Hypothalamus (tissue), 51 donors: ENCODE data around the gene LMBR1.
"Not testable (repeated sequence)": the region's sequence is repeated elsewhere in the genome, so short reads cannot be mapped to it uniquely, and the experiment has no call there.

Experiments
- DNase-seq, 51 donors: peaks; one replicate each; lab custom pipeline; 2025; lab: John Stamatoyannopoulos, UW

The LMBR1 gene

DNA sequence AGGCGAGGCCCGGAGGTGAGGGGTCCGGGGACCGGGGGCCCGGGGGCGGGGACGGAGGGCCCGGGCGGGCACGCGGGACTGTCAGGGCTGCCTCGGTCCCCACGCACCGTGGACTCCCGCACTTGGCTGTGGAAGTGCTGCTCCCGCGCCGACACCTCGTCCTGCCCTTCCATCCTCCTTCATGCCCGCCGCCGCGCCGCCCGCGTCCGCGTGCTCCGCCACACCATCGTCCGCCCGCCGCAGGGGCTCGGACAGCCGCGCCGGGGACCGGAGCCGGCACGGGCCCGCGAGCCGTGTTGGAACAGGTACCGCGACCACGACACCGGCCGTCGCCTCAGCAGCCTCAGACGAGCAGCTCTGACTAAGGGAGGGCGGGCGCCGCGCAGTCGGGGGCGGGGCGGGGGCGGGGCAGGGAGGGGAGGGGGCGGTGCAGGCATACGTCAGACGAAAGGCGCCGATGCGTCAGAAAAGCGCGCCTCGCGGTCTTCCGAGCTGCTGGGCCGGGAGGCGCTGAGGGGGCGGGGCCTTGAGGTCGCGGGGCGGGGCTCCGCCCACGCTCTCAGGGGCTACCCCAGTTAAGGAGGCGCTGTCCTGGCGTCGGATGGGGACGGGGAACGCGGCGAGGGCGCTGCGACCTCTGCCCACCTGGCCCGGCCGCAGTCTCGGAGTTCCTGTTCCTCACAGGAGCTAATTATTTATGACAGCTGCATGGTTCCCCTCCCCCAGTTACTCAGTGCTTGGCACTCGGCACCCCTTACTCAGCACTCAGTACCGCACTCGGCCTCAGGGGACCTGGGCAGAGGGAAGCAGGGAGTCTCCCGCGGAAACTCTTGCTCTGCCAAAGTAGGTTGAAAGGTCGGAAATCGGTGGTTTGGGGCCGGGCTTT lies at the start of gene LMBR1:
TSS of gene LMBR1 (minus strand) at position 363 of the 886 bp plus-strand sequence. CDS start at position 173, 190 bp downstream.
- peak; percentile 54 to 95 (median 88) for DNase-seq

DNA sequence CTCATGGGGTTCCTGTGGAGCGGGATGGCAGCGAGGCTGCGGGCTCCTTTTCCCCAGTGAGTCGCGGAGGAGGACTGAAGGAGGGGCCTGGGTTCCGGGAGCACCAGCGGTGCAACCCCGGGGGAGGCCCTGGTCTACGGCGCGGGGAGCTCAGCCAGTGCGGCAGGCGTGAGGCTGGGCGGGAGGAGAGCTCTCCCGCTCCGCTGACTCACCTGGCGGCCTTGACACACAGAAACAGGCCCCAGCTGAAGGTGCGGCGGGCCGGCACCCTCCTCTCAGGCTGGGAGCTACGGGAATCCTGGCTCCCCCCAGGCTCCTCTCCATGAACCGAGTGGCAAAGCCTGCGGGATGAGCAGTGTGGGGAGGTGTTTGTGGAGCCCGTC lies 49.7 kb upstream of the LMBR1 start:
- no peak for DNase-seq

DNA sequence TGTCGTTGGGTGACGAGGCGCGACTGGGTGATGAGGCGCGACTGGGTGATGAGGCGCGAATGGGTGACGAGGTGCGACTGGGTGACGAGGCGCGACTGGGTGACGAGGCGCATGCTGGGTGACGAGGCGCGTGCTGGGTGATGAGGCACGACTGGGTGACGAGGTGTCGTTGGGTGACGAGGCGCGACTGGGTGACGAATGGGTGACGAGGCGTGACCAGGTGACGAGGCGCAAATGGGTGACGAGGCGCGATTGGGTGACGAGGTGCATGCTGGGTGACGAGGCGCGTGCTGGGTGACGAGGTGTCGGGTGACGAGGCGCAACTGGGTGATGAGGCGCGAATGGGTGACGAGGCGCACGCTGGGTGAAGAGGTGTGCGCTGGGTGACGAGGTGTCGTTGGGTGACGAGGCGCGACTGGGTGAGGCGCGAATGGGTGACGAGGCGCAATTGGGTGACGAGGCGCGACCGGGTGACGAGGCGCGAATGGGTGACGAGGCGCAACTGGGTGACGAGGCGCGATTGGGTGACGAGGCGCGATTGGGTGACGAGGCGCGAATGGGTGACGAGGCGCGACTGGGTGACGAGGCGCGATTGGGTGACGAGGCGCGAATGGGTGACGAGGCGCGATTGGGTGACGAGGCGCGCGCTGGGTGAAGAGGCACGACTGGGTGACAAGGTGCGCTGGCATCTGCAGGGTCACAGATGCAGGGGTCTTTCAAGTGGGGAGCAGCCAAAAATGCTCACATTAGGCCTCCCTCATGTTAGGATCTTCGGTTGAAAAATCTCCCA lies 48.6 kb upstream of the LMBR1 start:
- no peak for DNase-seq

DNA sequence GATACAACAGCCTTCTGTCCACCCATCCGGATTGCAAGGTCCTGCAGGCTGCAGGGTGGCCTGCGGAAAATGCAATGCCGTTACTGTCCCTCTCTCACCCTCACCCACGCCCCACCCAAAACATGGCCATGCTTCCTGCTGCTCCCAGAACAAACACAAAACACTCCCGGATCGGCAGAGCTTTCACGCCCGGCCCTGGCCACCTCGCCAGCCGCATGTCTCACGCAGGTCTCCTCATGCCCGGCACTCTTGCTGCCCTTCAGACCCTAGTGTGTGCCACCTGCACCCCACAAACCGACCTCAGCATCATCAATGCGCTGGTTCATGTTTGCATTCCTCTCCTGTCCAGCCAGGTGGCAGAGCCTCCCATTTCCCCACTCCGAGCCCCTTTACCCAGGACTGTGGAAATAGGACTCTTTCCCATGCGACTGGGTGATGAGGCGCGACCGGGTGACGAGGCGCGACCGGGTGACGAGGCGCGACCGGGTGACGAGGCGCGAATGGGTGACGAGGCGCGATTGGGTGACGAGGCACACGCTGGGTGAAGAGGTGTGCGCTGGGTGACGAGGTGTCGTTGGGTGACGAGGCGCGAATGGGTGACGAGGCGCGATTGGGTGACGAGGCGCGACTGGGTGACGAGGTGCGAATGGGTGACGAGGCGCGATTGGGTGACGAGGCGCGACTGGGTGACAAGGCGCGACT lies 47.6 kb upstream of the LMBR1 start:
- no peak for DNase-seq

GRCh38 chr7:156936766-156937165 lies 43.8 kb upstream of the LMBR1 start:
- not testable (repeated sequence) for DNase-seq

DNA sequence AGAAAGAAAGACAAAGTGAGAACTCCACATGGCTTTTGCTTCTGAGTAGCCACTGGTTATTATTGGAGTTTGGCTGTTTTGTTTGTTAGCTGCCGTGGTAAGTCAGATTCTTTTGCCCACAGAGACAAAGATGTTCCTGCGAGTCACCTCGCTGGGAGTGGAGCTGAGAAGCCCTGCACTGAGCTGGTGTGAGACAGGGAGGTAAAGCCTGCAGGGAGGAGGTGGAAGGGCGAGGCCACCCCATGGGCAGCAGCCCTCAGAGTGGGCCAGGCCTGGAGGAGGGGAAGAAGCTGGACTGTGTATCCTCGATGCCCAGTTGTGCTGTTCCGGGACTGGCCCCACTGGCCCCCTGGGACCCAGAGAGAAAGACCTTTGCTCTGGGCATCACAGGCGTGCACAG lies 42.3 kb upstream of the LMBR1 start:
- no peak for DNase-seq

DNA sequence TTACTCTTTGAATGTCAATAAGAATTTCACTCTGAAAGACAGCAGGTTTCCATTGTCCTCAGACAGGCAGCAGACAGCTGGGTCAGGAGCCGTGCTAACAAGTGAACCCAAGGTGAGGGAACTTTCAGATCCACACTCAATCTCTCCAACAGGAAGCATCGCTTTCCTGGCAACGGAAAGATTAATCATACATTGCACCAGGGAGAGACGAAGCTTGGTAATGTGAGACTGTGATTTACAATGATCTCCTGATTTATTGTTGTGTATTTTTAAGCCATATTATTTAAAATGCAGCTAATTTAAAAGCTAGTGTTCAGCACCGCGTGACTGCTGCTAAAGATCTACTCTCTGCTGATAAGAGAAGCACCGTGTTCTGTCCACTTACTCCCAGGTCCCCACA lies 39.0 kb upstream of the LMBR1 start:
- no peak for DNase-seq

DNA sequence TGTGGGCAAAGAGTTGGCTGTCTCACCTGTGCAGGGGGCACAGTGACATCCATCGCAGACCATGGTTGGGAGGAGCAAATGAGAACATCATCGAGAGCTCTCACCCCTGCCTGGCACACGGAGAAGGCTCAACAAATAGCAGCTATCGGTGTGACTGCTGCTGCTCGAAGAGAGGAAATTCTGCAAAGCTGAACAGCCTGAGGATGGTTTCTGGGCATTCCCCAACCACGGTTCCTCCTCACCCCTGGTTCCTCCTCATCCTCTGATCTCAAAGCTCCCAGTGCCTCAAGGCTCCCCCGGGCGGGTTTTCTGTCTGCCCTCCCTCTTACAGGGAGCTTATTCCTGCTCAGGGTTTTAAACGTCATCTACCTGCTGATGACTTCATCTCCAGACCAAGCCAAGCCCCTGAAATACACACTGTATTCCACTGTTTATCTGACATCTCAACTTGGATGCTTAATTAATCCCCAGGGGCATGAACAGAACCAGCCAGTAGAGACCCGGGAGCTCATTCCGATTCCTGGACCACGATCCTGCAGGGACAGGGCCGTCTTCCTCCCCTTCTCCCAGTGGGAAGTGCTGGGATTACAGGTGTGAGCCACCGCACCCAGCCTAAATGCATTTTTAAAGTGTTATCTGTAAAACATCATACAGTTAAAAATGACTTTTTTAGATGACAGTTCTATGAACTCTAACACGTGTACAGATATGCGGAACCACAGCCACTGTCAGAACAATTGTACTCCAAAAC lies 37.0 kb upstream of the LMBR1 start:
- DNase-seq, result no peak

- DNase-seq, result no peak
These were observed 35.4 kb upstream of the LMBR1 start for GRCh38 chr7:156928406-156928747.

DNA sequence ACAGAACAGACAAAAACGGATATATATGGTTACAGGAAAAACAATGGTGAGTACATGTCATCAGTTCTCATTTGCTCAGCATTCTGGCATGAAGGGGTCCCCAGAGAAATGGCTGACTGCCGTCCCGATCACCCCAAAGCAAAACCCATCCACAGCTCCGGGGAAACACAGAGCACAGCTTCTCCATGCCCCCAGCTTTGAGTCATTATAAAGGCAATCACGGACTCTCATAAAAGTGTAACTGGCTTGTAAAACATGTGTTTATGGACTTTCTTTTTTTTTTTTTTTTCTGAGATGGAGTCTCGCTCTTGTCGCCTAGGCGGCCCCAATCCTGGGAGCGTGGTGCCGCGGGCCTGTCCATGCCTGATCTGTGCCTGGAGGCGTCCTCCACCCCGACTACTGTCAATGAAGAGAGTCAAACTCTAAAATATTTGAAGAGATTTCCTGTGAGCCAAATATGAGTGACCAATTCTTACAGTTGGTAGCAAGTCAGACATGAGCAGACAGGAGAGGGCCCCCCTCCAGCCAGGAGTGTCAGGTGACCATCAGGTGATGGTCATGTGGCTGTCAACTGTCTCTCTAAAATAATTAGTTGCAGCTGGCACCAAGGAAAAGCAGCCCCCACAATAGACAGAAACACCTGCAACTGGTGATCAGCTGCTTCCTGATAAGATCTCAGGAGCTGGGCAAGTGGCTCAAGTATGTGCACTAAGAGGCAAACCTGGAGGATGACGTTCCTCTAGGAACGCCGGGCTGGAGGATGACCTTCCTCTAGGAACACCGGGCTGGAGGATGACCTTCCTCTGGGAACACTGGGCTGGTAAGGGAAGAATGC lies 34.8 kb upstream of the LMBR1 start:
- DNase-seq, result no peak

- not testable (repeated sequence) for DNase-seq
These were observed 32.8 kb upstream of the LMBR1 start for GRCh38 chr7:156925821-156926220.

DNA sequence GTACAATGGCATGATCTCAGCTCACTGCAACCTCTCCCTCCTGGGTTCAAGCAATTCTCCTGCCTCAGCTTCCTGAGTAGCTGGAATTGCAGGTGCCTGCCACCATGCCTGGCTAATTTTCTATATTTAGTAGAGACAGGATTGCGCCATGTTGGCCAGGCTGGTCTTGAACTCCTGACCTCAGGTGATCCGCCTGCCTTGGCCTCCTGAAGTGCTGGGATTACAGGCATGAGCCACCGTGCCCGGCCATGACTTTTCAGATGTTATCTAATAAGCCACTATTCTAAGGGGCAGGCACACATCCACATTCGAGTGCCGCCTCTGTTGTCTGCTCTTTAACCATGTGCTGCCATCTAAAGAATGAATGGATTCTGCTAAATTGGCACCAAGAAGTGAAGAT lies 29.3 kb upstream of the LMBR1 start:
- DNase-seq, result not testable (repeated sequence)

DNA sequence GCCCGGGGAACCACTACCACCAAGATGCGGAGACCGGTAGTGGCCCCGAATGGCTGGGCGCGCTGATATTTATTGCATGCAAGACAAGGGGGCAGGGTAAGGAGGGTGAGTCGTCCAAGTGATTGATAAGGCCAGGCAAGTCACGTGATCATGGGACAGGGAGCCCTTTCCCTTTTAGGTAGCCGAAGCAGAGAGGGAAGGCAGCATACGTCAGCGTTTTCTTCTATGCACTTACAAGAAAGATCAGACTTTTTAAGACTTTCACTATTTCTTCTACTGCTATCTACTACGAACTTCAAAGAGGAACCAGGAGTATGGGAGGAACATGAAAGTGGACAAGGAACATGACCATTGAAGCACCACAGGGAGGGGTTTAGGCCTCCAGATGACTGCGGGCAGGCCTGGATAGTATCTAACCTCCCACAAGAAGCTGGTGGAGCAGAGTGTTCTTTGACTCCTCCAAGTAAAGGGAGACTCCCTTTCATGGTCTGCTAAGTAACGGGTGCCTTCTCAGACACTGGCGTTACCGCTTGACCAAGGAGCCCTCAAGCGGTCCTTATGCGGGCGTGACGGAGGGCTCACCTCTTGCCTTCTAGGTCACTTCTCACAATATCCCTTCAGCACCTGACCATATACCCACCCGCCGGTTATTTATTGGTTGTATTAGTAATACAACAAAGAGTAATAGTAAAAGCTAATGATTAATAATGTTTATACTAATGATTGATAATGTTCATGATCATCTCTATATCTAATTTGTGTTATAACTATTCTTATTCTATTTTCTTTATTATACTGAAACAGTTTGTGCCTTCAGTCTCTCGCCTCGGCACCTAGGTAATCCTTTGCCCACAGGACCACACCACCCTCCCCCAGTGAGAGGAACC lies 27.7 kb upstream of the LMBR1 start:
- not testable (repeated sequence) for DNase-seq

- DNase-seq, result no peak
These were observed 27.1 kb upstream of the LMBR1 start for GRCh38 chr7:156920076-156920475.

GRCh38 chr7:156919132-156919713 lies 26.2 kb upstream of the LMBR1 start:
- DNase-seq, result no peak

DNA sequence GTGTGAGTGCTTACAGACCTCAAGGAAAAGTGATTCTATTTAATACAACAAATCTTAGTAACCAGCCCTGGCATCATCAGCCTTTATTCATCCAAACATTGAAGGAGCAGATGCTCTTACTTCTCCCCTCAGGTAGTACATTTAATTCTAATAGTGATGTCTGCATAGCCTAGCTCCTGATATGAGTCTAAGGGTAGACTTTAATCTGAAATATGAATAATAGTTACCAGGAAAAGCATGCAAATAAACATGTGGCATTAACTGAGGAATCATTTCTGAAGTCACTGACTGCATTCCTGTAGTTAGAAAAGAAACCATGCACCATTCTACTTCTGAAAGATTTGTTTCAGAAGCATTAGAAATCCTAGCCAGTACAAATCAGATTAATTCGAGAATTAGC lies 25.7 kb upstream of the LMBR1 start:
- no peak for DNase-seq

DNA sequence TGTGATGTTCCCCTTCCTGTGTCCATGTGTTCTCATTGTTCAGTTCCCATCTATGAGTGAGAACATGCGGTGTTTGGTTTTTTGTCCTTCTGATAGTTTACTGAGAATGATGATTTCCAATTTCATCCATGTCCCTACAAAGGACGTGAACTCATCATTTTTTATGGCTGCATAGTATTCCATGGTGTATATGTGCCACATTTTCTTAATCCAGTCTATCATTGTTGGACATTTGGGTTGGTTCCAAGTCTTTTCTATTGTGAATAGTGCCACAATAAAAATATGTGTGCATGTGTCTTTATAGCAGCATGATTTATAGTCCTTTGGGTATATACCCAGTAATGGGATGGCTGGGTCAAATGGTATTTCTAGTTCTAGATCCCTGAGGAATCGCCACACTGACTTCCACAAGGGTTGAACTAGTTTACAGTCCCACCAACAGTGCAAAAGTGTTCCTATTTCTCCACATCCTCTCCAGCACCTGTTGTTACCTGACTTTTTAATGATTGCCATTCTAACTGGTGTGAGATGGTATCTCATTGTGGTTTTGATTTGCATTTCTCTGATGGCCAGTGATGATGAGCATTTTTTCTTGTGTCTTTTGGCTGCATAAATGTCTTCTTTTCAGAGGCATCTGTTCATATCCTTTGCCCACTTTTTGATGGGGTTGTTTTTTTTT lies 16.7 kb upstream of the LMBR1 start:
- not testable (repeated sequence) for DNase-seq

DNA sequence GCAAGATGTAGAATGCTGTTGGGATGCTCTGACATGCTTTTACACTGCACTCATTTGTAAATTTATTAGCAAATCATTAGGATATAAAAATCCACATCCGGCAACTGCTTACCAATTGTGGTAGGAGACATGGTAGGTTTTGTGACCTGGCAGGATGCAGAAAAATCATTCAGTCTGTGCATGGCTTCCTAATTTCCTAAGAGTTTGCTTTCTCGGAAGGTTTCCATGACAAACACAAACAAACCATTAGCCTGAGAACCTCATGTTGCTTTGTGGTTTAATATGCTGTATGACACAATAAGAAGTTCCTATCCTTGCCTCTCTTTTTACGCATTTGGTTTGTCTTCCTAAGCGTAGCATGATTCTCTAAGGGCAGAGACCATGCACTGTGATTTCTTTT lies 14.7 kb upstream of the LMBR1 start:
- no peak for DNase-seq
